Central memory CD4-positive, alpha-beta T cell (primary cell): ENCODE measurements around the gene SH3BP5.

Experiments used
- DNase-seq: peaks from one replicate; pipeline ENCODE4 v3.0.0; 2022

Gene SH3BP5

GRCh38 chr3:15346516-15346915 is 14.1 kb upstream of the SH3BP5 start:
- DNase-seq: no peak

GRCh38 chr3:15345608-15346137 is 13.3 kb upstream of the SH3BP5 start:
- no peak for DNase-seq

DNA sequence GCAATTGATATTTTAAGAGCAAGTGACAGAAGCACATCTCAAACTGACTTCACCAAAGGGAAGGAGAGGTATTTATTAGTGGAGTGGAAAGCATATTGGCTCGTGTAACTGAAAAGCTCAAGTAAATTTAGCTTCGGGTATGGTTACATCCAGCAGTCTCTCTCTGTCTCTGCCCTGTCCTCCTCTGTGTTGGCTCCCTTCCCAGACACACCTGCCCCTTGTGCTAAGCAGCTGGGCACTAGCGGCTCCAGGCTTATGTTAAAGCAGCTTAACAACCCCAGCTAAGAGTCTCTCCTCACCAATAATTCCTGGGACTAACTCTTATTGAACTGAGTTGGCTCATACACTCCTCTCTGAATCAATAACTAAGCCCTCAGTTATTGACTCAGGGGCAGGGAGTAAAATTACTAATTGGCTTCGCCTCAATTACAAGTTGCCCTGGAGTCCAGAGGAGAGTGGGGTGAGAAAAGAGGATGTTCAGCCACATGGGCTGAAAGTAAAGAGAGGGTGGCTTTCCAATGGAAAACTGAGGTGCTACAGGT is 12.8 kb upstream of the SH3BP5 start:
- DNase-seq: no peak

DNA sequence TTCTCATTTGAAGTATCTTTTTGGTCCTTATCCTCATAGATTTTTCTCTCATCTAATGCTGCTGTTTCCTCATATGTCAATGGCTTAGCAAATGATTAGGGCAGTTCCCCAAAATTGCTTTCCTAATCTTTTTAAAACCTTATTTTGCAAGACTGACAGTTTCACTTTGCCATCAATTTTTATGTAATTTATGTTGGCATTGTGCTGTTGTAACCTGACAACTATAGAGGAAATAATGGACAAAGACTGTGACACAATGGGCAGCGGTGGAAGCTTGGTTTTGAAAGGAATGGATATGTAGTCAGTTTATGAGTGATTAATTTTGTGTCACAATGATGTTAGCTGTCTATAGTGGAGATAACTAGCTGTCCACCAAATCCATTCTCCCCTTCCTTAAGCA is 10.6 kb upstream of the SH3BP5 start:
- DNase-seq: no peak

GRCh38 chr3:15342246-15342645 is 9.9 kb upstream of the SH3BP5 start:
- no peak for DNase-seq

GRCh38 chr3:15341030-15341726 is 8.8 kb upstream of the SH3BP5 start:
- DNase-seq: no peak

DNA sequence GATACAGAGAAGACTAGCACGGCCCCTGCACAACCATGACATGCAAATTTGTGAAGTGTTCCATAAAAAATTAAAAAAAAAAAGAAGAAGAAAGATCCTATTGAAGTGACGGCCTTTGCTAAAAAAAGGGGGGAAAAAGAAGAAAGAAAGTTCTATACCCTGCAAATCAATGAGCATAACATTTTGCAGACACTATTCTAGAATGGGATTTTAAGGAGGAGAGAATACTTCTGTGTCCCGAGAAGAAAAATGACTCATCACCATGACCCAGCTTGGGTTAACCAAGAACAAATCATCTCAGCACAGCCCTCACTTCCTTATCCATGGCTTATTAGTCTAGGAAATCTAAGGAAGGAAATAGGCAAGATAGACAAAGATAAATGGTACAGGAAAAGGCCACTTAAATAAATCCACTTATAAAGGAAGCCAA is 7.4 kb upstream of the SH3BP5 start:
- no peak for DNase-seq

- DNase-seq: no peak
Observed at GRCh38 chr3:15339001-15339400, 6.6 kb upstream of the SH3BP5 start.

- no peak for DNase-seq
Observed at GRCh38 chr3:15337963-15338362, 5.6 kb upstream of the SH3BP5 start.

DNA sequence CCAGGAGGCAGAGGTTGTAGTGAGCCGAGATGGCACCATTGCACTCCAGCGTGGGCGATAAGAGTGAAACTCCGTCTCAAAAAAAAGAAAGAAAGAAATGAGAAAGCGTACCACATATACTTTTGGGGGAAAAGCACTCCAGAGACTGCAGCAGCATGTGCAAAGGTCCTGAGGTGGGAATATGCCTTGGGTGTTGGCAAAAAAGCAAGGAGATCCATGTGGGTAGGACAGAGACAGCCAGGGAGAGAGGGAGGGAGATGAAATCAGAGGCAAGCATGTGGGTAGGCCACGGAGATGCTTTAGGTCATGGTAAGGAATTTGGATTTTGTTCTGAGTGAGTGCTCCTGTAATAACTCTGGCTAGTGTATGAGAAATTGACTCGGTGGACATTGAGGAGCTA is 3.7 kb upstream of the SH3BP5 start:
- no peak for DNase-seq

- DNase-seq: no peak
Observed at GRCh38 chr3:15333956-15334263, 1.5 kb upstream of the SH3BP5 start.

- no peak for DNase-seq
Observed at GRCh38 chr3:15333099-15333955, 941 bp upstream of the SH3BP5 start.

DNA sequence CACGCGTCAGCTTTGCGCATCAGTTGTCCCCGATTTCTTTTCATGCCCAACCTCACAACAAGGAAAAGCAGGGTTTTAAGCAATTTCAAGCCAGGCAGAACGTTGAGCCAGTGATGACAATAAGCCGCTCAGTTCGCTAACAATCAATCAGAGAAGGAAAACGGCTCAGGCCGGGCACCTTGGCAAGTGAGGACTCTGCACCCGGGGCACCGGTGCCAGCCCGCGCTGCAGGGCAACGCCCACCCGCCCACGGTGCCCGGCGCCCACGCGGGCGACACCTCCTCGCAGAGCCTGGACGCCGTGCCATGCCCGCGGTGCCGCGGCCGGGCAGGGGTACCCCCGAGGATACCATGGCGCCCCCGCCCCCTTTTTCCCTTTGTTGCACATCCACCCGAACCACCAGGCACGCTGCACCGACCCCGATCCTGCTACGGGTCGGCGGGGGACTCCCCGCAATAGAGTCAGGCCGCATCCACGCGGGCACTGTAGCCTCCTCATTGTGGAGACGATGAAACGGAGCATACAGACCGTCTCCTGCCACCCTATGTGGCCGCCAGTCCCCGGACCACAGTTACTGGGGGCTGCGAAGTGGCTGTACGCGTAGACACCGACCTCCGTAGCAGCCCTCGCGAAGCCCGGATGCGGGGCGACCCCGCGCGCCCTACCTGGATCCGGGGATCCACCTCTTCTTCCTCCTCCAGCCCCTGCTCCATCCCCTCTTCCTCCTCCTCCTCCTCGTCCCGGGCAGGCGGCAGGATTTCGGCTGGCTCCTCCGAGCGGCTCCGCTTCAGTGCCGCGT is 581 bp downstream of the SH3BP5 start:
- DNase-seq: peak; percentile 32

DNA sequence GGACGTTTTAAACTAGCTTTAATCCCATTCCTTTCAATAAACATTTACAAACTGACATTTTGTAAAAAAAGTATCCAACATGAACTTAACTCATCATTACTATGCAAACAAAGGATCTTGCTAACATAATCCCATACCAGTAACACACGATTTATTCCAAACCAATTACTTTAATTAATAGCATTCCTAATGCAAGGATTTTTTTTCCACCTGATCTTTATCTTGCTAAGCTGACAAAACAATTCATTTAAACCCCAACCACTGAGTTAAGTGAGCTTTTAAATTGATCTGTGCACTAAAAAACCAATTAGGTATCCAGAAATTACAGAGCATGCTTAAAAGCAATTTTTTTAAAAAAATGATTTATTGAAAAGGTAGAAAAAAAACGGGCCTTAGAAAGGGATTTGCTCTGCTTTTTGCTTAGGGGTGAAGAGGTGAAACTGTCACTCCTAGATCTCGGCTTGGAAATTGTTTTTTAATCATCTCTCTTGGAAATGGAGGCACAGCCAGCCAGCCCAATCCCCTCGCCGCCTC is 1.2 kb downstream of the SH3BP5 start:
- no peak for DNase-seq

DNA sequence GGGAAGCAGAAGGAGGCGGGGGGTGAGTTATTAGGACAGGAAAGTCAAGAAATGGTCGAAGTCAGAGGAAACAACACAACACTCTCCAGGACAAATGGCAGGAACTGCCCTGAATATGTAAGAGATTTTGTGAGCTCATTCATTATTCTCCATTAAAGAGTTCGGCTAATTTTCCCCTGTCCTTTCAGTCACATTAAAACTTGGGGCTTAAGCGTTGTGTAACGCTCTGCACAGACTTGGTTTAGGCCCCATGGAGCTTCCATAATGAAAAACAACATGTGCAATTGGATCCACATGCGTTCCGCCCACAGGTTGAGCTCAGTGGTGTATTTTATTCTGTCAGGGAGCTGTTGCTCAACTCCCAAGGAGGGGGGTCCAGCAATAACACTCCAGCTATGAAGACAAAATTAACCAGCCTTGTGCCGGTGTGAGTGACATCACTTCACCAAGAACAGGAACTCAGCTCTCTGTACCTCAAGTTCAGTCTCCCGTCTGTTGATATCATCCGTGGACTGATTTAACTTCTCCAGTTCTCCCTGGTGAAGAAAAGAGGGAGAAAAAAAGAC is 2.3 kb downstream of the SH3BP5 start:
- no peak for DNase-seq

DNA sequence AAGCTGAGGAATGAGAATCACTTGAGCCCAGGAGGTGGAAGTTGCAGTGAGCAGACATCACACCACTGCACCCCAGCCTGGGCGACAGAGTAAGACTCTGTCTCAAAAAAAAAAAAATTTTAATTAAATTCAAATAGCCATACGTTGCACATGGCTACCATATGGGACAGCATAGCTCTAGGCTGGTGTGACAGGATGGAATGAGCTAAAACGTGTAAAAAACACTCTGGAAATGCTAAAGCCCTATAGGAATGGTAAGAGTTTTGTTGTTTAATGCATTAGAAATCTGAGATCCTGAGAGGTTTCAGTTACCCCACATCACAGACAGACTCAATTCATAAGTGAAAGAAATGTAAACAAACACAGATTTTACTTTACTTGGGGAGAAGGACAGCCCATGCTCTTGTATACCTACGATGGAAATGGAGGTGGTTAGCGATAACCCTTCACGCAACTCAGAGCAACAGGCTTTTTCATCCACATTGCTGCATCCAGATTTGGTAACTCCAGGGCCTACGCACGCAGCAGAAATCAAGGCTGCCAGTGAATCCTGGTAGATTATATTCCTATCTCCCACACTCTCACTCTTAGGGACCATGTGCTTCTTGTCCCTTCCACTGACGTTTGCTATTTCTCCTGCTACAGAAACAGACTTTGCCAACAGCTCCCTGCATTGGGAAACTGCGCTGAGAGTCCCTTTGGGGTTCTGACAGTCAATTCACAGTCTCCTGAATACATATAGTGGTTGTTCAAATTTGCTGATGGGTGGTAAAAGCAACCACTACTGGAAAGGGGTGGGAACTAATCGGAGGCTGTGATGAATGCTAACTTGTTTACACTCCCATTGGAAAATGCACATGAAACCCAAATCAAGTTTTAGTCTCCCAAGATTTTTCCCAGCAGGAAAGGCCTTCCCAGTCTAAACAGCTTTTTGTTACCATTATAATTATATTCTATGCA is 3.1 kb downstream of the SH3BP5 start:
- DNase-seq: no peak

DNA sequence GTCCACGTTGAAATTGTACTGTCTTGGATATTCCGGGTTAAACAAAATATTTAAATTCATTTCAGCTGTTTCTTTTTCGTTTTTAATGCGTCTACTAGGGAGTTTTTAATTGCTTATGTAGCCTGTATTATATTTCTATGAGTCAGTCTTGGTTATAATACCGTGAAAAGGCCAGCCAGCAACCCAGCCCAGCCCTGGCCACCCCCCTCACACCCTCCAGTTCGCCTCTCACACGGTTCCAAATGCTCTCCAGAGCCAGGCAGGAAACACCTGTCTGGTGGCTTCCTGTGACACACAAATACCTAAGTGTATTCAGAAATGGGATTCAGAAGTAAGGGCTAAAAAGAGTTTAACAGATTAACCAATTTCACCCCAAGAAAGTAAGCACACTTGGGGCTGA is 4.4 kb downstream of the SH3BP5 start:
- DNase-seq: no peak

DNA sequence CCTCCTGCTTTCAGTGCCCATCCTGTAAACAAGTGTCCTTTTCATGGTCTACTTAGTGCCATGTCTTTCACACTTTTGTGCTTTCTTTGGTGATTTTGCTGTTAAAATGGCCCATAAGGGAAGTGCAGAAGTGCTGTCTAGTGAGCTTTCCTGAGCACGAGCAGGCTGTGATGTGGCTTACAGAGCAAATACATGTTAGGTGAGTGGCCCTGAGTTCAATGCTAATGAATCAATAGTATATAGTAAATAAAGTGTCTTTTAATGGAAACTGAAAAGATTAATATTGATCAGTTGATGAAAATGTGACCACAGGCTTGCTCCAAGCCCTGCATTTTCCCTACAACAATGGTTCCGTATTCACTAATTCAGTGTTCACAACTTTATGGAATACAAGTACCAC is 5.7 kb downstream of the SH3BP5 start:
- no peak for DNase-seq

GRCh38 chr3:15326037-15326436 is 6.3 kb downstream of the SH3BP5 start:
- no peak for DNase-seq

GRCh38 chr3:15325228-15325627 is 7.2 kb downstream of the SH3BP5 start:
- no peak for DNase-seq

- no peak for DNase-seq
Observed at GRCh38 chr3:15324379-15324808, 8.0 kb downstream of the SH3BP5 start.
